HEK293T (cell line): Measurements from ENCODE around the gene ARHGEF7.

Experiments
- CTCF ChIA-PET: fragments of 350-600 bp; formaldehyde crosslinking; extraction: SDS; loops from one replicate; lab custom pipeline; 2021; ENCODE audit warnings: antibody characterized with exemption, inconsistent platforms; lab: Yijun Ruan, JAX
- POLR2A ChIA-PET: fragments of 350-600 bp; formaldehyde crosslinking; extraction: SDS; loops from one replicate; lab custom pipeline; 2020; ENCODE audit warnings: antibody characterized with exemption, inconsistent platforms; lab: Yijun Ruan, JAX
- DNase-seq: peaks from one replicate; pipeline ENCODE4 v3.0.0; 2012; ENCODE audit warnings: mixed read lengths; ENCODE audit errors: extremely low spot score
- ARNT ChIP-seq: fragments of 450-650 bp; IDR thresholded peaks from 2 replicates; pipeline ENCODE4 v1.6.1; 2017; ENCODE audit warnings: mild to moderate bottlenecking
- BHLHE40 ChIP-seq: fragments of 450-650 bp; IDR thresholded peaks from 2 replicates; pipeline ENCODE4 v1.6.1; 2016; ENCODE audit warnings: mild to moderate bottlenecking, moderate library complexity, borderline replicate concordance
- CTBP1 ChIP-seq: fragments of 450-650 bp; IDR thresholded peaks from 2 replicates; pipeline ENCODE4 v1.6.1; 2016; ENCODE audit warnings: borderline replicate concordance
- ELF4 ChIP-seq: fragments of 450-650 bp; IDR thresholded peaks from 2 replicates; pipeline ENCODE4 v1.6.1; 2017; ENCODE audit warnings: antibody characterized with exemption
- FOXA1 ChIP-seq: fragments of 450-650 bp; IDR thresholded peaks from 2 replicates; pipeline ENCODE4 v1.6.1; 2016; ENCODE audit warnings: mild to moderate bottlenecking
- FOXK2 ChIP-seq: fragments of 450-650 bp; IDR thresholded peaks from 2 replicates; pipeline ENCODE4 v1.6.1; 2016; ENCODE audit warnings: mild to moderate bottlenecking
- FOXM1 ChIP-seq: fragments of 450-650 bp; IDR thresholded peaks from 2 replicates; pipeline ENCODE4 v1.6.1; 2017; ENCODE audit warnings: mild to moderate bottlenecking, borderline replicate concordance
- HDGF ChIP-seq: fragments of 450-650 bp; IDR thresholded peaks from 2 replicates; pipeline ENCODE4 v1.6.1; 2017; ENCODE audit warnings: antibody characterized with exemption, borderline replicate concordance
- L3MBTL2 ChIP-seq: fragments of 450-650 bp; conservative IDR thresholded peaks from 2 replicates; pipeline ENCODE4 v1.6.1; 2016; ENCODE audit warnings: mild to moderate bottlenecking
- LEF1 ChIP-seq: fragments of 450-650 bp; IDR thresholded peaks from 2 replicates; pipeline ENCODE4 v1.6.1; 2017; ENCODE audit warnings: mild to moderate bottlenecking, borderline replicate concordance
- NFRKB ChIP-seq: fragments of 450-650 bp; IDR thresholded peaks from 2 replicates; pipeline ENCODE4 v1.6.1; 2016; ENCODE audit warnings: mild to moderate bottlenecking, moderate library complexity
- PKNOX1 ChIP-seq: fragments of 450-650 bp; IDR thresholded peaks from 2 replicates; pipeline ENCODE4 v1.6.1; 2016
- SP1 ChIP-seq: fragments of 450-650 bp; IDR thresholded peaks from 2 replicates; pipeline ENCODE4 v1.6.1; 2017
- SUZ12 ChIP-seq: fragments of 450-650 bp; IDR thresholded peaks from 2 replicates; pipeline ENCODE4 v1.6.1; 2016; ENCODE audit warnings: mild to moderate bottlenecking
- TARDBP ChIP-seq: fragments of 450-650 bp; IDR thresholded peaks from 2 replicates; pipeline ENCODE4 v1.6.1; 2016
- ZNF384 ChIP-seq: fragments of 450-650 bp; IDR thresholded peaks from 2 replicates; pipeline ENCODE4 v1.6.1; 2016

Gene ARHGEF7

DNA sequence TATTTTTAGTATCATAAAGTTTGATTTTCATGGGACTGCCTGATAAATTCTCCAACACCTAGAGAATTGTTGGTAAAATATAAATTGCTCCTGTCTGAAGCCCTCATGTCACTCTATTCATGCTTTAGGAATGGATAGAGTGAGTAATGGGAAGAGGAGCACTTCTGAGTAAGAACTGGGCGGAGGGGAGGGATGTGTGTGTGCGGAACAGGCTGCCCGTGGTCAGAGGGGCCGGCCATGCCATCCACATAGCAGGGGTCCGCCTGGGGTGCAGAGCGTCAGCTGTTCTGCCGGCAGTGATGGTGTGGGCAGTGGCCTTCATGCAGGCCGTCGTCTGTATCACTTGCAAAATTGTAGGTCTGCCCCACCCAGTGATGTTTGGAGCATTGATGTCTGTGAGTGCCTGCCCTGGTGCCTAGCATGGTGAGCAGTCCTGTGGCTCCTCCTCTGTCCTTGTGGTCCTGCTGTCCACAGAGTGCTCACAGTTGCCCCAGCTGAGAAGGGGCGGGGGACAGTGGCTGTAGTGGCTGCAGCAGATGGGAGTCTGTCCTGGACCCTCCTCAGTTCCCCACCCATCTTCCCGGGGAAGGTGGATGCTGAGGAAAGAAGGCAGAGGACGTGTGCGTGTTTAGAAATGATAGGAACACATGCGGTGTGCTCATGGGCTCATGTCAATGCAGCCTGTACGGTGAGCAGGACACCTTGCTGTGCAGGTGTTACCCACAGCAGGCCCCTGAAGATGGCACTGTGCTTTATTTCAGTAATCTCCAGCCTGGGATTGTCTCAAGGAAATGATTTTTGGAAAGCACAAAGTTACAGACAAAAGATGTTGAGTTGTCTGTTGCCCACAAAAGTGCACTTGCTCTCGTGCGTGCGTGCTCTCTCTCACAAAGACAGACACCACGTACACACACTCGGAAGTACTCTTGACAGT is 155.9 kb downstream of the ARHGEF7 start:
- CTCF ChIA-PET, result no interaction called here
- TF ChIP-seq TARDBP, result no peak
- no peak for TF ChIP-seq ZNF384
- TF ChIP-seq FOXA1, result no peak
- no peak for TF ChIP-seq HDGF
- no peak for TF ChIP-seq CTBP1
- TF ChIP-seq BHLHE40, result no peak
- TF ChIP-seq SP1, result no peak
- no peak for TF ChIP-seq ARNT
- no peak for TF ChIP-seq LEF1
- no peak for TF ChIP-seq L3MBTL2
- no peak for TF ChIP-seq SUZ12
- TF ChIP-seq NFRKB, result no peak
- no peak for TF ChIP-seq ELF4
- TF ChIP-seq FOXK2, result no peak
- no peak for TF ChIP-seq FOXM1
- TF ChIP-seq PKNOX1, result no peak
- DNase-seq, result no peak
- POLR2A ChIA-PET, result no interaction called here

DNA sequence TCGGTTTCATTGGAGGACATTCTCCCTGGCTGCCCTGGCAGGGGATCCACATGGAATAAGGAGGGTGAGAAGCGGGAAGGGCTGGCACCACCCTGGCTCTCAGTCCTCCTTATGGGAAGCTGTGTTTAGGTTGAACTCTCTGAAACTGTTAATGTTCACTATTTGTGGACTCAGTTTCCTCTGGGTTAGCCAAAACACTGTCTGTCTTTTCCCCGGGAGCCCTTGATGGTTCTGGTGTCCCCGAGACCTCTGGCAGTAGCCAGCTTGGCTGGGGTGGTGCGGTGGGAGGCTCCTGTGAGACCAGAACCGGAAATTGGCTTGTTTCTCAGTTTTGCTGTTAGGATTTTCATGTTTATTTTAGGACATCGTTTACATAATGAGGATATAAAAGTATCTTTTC is 157.0 kb downstream of the ARHGEF7 start:
- CTCF ChIA-PET, result no interaction called here

DNA sequence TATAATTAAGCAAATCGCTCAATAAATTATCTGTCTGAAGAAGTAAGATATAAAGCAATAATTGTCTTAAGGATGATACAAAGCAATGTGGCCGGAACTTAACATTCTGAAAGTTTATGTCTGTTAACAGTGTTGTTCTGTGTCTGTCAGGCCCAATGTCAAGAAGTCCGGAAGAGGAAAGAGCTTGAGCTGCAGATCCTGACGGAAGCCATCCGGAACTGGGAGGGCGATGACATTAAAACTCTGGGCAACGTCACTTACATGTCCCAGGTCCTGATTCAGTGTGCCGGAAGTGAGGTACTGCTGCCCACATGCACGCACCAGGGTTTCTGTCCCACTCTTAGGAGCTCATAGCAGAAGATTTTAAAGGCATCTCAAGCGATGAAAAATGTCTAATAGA is 160.3 kb downstream of the ARHGEF7 start:
- ChIA-PET POLR2A (no interaction called here), CTCF (no interaction called here)
- DNase-seq, result no peak
- TF ChIP-seq ARNT (no peak), BHLHE40 (no peak), PKNOX1 (no peak), FOXM1 (no peak), FOXA1 (no peak), NFRKB (no peak), LEF1 (no peak), L3MBTL2 (no peak), ELF4 (no peak), ZNF384 (no peak)

More for the DNA sequence above, 157.0 kb downstream of the ARHGEF7 start:
- POLR2A ChIA-PET, result no interaction called here
- TF ChIP-seq L3MBTL2 (no peak), HDGF (no peak), BHLHE40 (no peak)
- DNase-seq, result no peak

- CTCF ChIA-PET, result no interaction called here
Measured at GRCh38 chr13:111275995-111276618, 161.0 kb downstream of the ARHGEF7 start.

GRCh38 chr13:111278258-111278657 is 163.1 kb downstream of the ARHGEF7 start:
- no peak for DNase-seq
- TF ChIP-seq ELF4 (no peak), L3MBTL2 (no peak), CTBP1 (no peak), ZNF384 (no peak)
- ChIA-PET POLR2A (no interaction called here), CTCF (no interaction called here)

More at GRCh38 chr13:111275995-111276618, 161.0 kb downstream of the ARHGEF7 start:
- TF ChIP-seq FOXA1, result no peak
- TF ChIP-seq L3MBTL2, result no peak
- no peak for TF ChIP-seq LEF1
- TF ChIP-seq PKNOX1, result no peak
- no peak for TF ChIP-seq FOXK2
- no peak for TF ChIP-seq BHLHE40
- no peak for TF ChIP-seq SP1
- no peak for TF ChIP-seq HDGF
- no peak for TF ChIP-seq NFRKB
- TF ChIP-seq FOXM1, result no peak
- no peak for TF ChIP-seq SUZ12
- no peak for TF ChIP-seq ZNF384
- TF ChIP-seq CTBP1, result no peak
- no peak for TF ChIP-seq ARNT
- POLR2A ChIA-PET, result no interaction called here
- DNase-seq, result no peak
